Psoas muscle (tissue), 8 donors: Measurements from ENCODE around the gene VWC2. TPM values are rescaled to one million over a fixed set of nuclear protein-coding genes. Genes with fewer than 3 reads are reported as not detected.

ENCODE experiments used
- ATAC-seq, 4 donors: fragments of 200-7000 bp; cut with Tn5 transposase; one replicate each; pipeline ENCODE4 v1.9.1; 2020; ENCODE audit warnings: moderate library complexity in 3 of 4, mild to moderate bottlenecking in 2 of 4
- DNase-seq, 2 donors: peaks; one replicate each; pipeline ENCODE4 v3.0.0-alpha.2; 2020
- H3K27ac ChIP-seq: fragments of 200-600 bp; one replicate; pipeline ENCODE4 v1.8.0; 2022
- H3K27me3 ChIP-seq, 3 donors: fragments of 200-600 bp in 1 of 3; one replicate each; pipeline versions ENCODE4 v1.6.1 to v1.8.0; 2013 to 2022; ENCODE audit warnings: low read length in 2 of 3, mild to moderate bottlenecking in 2 of 3, moderate library complexity in 1 of 3; ENCODE audit not compliant: insufficient read depth in 3 of 3
- H3K36me3 ChIP-seq, 2 donors: fragments of 200-600 bp in 1 of 2; one replicate each; pipeline versions ENCODE4 v1.6.1 to v1.8.0; 2013 to 2022; ENCODE audit warnings: low read depth in 1 of 2, mild to moderate bottlenecking in 1 of 2, moderate library complexity in 1 of 2; ENCODE audit not compliant: insufficient read depth in 1 of 2
- H3K4me1 ChIP-seq: fragments of 200-600 bp; one replicate; pipeline ENCODE4 v1.8.0; 2022
- H3K4me3 ChIP-seq: fragments of 200-600 bp; one replicate; pipeline ENCODE4 v1.8.0; 2022; ENCODE audit warnings: mild to moderate bottlenecking
- H3K9me3 ChIP-seq: fragments of 200-600 bp; one replicate; pipeline ENCODE4 v1.8.0; 2022
- WGBS, 3 donors: extraction: QIAGEN DNeasy Blood & Tissue Kit; methylation state at CpG; one replicate each; pipeline versions ENCODE4 v1.1.6 to v1.1.7; 2013; 5-methylcytosine and 5-hydroxymethylcytosine counted together
- intact Hi-C, 2 donors: fragments of 100-400 bp; cut with DNase I; formaldehyde crosslinking; loops; one replicate each; pipeline versions ENCODE4 v1.11.0 to v1.14.2; 2022
- polyA plus RNA-seq, 3 donors: library from polyadenylated mRNA; stranded (reverse); fragments of 200-250 nt; gene quantifications; one replicate each; pipeline ENCODE4 v1.2.3, GENCODE V29; 2013
- total RNA-seq, 4 donors: library from RNA; stranded (reverse); fragmentation: NEBNext Ultra II Directional in 2 of 4; extraction: Animal tissue kit (Norgen Biotek cat#: 25700) in 2 of 4; gene quantifications; one replicate each; pipeline versions ENCODE4 v1.2.1 to v1.2.4, GENCODE V29; 2021 to 2023
- TF ChIP-seq, protein P1 (sequence below): fragments of 200-600 bp; IDR thresholded peaks from one replicate; pipeline ENCODE4 v1.8.0; 2022; ENCODE audit warnings: antibody characterized with exemption
- donor health status: healthy with polysubstance abuse.
- donor health status: DM: no; HTN: no; CAD: no; lungs with moderate emphysema.
- donor health status: Bipolar disorder and iron deficiency.
- donor health status: healthy.
- donor health status: DM: yes; HTN: yes; CAD: no.
- donor health status: DM: no; HTN: no; CAD: no.
- donor health status: DM: no; HTN: no; CAD: no.
- donor health status: DM: yes; HTN: yes; CAD: no.

The VWC2 gene
- total and polyA plus RNA-seq, 7 donors = under 0.01 to 0.01 TPM; not detected in 5

DNA sequence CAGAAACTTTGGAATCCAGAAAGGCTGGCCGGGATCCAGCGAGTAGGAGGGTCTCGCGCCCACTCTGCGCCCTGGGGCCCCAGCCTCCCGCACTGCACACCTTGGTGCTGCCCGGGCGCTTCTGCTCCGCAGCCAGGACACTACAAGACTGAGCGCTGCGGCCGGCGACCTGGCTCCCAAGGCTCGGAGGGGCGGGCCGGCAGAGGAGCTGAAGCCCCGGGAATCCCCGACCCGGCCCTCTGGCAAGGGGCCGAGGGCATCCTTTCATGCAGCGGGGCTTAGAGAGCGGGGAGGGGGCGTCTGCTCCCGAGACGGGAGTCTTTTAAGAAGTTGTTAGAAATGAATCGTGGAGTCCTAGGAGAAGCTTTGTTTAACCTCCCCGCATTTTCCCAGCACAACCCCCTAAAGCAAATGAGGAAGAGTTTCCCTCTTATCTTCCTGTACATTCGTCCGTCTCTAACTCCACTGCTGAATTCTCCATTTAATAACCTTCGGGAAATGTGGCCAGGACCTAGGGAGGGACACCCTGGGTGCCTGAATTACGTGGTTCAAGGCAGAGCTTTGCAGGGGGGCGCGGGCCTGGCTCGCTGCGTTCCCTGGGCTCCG, 1.1 kb downstream of the VWC2 start:
- ATAC-seq (no peak), DNase-seq (no peak)
- Histone ChIP-seq H3K27ac (no peak overlapping the region), H3K4me3 (peak overlapping the region; percentile 59), H3K9me3 (no peaks in the 10 kb centered on the region), H3K27me3 (peaks cover 3 to 59% (median 21%) of the 10 kb centered on the region in 3 donors), H3K36me3 (no peaks in the 10 kb centered on the region), H3K4me1 (peaks cover 10% of the 10 kb centered on the region)
- WGBS, 3 donors = 0 to 1% (median 0%) methylated on average over 36 of the region's 36 CpGs
- TF ChIP-seq, protein P1, sequence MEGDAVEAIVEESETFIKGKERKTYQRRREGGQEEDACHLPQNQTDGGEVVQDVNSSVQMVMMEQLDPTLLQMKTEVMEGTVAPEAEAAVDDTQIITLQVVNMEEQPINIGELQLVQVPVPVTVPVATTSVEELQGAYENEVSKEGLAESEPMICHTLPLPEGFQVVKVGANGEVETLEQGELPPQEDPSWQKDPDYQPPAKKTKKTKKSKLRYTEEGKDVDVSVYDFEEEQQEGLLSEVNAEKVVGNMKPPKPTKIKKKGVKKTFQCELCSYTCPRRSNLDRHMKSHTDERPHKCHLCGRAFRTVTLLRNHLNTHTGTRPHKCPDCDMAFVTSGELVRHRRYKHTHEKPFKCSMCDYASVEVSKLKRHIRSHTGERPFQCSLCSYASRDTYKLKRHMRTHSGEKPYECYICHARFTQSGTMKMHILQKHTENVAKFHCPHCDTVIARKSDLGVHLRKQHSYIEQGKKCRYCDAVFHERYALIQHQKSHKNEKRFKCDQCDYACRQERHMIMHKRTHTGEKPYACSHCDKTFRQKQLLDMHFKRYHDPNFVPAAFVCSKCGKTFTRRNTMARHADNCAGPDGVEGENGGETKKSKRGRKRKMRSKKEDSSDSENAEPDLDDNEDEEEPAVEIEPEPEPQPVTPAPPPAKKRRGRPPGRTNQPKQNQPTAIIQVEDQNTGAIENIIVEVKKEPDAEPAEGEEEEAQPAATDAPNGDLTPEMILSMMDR = no peak
- intact Hi-C loops = no loop called here

- TF ChIP-seq, protein P1 = no peak
- WGBS, 3 donors = 1% methylated on average over 77 to 106 of the region's 106 CpGs
- peaks cover 3 to 59% (median 21%) of the 10 kb centered on the region in 3 donors for H3K27me3 ChIP-seq
- H3K4me1 ChIP-seq = peaks cover 10% of the 10 kb centered on the region
- no peak for DNase-seq
- no peaks in the 10 kb centered on the region for H3K36me3 ChIP-seq
- intact Hi-C loops = no loop called here
- no peaks in the 10 kb centered on the region for H3K9me3 ChIP-seq
- H3K4me3 ChIP-seq = peak overlapping the region; percentile 59
- H3K27ac ChIP-seq = no peak overlapping the region
- no peak for ATAC-seq
Observed at GRCh38 chr7:49775065-49775948, 1.9 kb downstream of the VWC2 start.

DNA sequence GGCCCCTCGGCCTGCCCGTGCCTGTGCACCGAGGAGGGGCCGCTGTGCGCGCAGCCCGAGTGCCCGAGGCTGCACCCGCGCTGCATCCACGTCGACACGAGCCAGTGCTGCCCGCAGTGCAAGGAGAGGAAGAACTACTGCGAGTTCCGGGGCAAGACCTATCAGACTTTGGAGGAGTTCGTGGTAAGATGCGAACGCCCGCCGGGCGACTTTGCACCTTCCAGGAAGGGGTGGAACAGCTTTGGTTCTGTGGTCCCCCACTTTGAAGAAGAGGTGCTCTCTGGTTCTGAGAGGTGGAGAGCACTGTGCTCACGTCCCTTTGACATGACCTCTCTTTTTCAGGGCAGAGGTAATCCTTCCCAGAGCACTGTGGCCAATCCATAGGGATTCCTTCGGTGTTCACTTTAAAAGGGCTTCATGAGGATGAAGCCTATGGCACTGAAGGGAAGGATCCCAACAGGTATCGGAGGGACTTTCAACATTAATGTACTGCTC, 2.6 kb downstream of the VWC2 start:
- Histone ChIP-seq H3K4me1 (peaks cover 10% of the 10 kb centered on the region), H3K4me3 (peak overlapping the region; percentile 59), H3K9me3 (no peaks in the 10 kb centered on the region), H3K27ac (no peak overlapping the region), H3K36me3 (no peaks in the 10 kb centered on the region), H3K27me3 (peaks cover 3 to 59% (median 21%) of the 10 kb centered on the region in 3 donors)
- DNase-seq = no peak
- intact Hi-C loops = no loop called here
- TF ChIP-seq, protein P1 = no peak
- no peak for ATAC-seq
- WGBS, 3 donors = 10 to 15% (median 10%) methylated on average over 25 of the region's 25 CpGs

DNA sequence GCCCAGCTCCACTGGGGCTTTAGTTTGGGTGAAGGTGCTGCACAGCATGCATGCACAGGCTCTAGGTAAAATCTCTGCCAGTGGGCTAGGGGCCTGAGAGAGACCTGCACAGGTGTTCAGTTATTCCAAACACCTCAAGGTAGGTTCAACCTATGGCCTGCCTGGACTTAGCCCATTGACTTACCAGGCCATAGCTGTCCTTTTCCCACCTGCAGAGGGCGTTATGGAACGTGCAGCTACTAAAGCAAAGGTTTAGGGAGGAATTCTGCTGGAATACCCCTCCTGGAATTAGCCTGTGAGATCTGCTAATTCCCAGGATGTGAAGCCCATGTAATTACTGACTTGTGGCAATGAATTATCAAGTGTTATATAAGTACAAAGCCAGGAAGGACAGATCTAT, 3.6 kb downstream of the VWC2 start:
- peaks cover 3 to 55% (median 21%) of the 10 kb centered on the region in 3 donors for H3K27me3 ChIP-seq
- intact Hi-C loops = no loop called here
- ATAC-seq (no peak), DNase-seq (no peak)
- peaks cover 10% of the 10 kb centered on the region for H3K4me1 ChIP-seq
- H3K9me3 ChIP-seq = no peaks in the 10 kb centered on the region
- TF ChIP-seq, protein P1 = no peak
- no peak overlapping the region for H3K27ac ChIP-seq
- H3K4me3 ChIP-seq = no peak overlapping the region
- no peaks in the 10 kb centered on the region for H3K36me3 ChIP-seq
- WGBS, 3 donors = 10 to 19% (median 14%) methylated on average over 2 of the region's 2 CpGs
